ENCODE measurements around the gene CPD. TPM values are rescaled to one million over a fixed set of nuclear protein-coding genes. Genes with fewer than 3 reads are reported as not detected.

Gene CPD
- total RNA-seq, 4 donors from 2014 or later: 38.5 to 112 (median 60.3) TPM

GRCh38 chr17:30506481-30506880, 127.8 kb downstream of the CPD start:
- WGBS, 2 donors: 39 to 70% methylated on average over 1 of the region's 1 CpG
- Histone ChIP-seq H3K27ac (no peak overlapping the region), H3K27me3 (no peaks in the 10 kb centered on the region), H3K4me1 (no peaks in the 10 kb centered on the region), H3K4me3 (no peak overlapping the region), H3K9me3 (no peaks in the 10 kb centered on the region), H3K36me3 (peaks cover 0 to 65% (median 5%) of the 10 kb centered on the region in 3 donors)
- TF ChIP-seq POLR2A (IDR thresholded peaks at IDR 0.05) (no peak), EP300 (IDR thresholded peaks at IDR 0.05) (no peak)
- TF ChIP-seq, protein P1, sequence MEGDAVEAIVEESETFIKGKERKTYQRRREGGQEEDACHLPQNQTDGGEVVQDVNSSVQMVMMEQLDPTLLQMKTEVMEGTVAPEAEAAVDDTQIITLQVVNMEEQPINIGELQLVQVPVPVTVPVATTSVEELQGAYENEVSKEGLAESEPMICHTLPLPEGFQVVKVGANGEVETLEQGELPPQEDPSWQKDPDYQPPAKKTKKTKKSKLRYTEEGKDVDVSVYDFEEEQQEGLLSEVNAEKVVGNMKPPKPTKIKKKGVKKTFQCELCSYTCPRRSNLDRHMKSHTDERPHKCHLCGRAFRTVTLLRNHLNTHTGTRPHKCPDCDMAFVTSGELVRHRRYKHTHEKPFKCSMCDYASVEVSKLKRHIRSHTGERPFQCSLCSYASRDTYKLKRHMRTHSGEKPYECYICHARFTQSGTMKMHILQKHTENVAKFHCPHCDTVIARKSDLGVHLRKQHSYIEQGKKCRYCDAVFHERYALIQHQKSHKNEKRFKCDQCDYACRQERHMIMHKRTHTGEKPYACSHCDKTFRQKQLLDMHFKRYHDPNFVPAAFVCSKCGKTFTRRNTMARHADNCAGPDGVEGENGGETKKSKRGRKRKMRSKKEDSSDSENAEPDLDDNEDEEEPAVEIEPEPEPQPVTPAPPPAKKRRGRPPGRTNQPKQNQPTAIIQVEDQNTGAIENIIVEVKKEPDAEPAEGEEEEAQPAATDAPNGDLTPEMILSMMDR (IDR thresholded peaks at IDR 0.05): no peak
- DNase-seq (ENCODE audit: low spot score in 2 of 2): no peak

DNA sequence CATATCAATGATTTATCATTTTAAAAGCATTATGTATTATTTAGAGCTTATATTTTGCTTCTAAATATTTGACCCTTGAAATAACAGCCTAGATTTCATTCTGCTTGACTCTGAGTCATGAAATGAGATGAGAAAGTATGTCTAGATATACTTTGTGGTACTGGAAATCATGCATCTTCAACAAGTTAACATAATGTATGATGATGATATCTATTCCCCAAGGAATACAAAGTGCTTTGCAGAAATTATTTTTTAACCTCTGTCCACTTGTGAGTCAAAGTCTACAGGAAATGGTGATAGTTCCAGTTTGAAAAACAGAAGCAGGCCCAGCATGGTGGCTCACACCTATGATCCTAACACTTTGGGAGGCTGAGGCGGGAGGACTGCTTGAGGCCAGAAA, 134.6 kb downstream of the CPD start:
- no peaks in the 10 kb centered on the region for H3K9me3 ChIP-seq
- no peaks in the 10 kb centered on the region for H3K27me3 ChIP-seq
- no peak for DNase-seq (ENCODE audit: low spot score in 2 of 2)
- no peaks in the 10 kb centered on the region for H3K4me1 ChIP-seq
- no peak for TF ChIP-seq EP300 (IDR thresholded peaks at IDR 0.05)
- no peak for TF ChIP-seq POLR2A (IDR thresholded peaks at IDR 0.05)
- TF ChIP-seq, protein P1 (IDR thresholded peaks at IDR 0.05): no peak
- 87 to 100% methylated on average over 1 of the region's 1 CpG for WGBS, 2 donors
- no peak overlapping the region for H3K27ac ChIP-seq
- peaks cover 0 to 34% (median 0%) of the 10 kb centered on the region in 3 donors for H3K36me3 ChIP-seq
- no peak overlapping the region for H3K4me3 ChIP-seq

DNA sequence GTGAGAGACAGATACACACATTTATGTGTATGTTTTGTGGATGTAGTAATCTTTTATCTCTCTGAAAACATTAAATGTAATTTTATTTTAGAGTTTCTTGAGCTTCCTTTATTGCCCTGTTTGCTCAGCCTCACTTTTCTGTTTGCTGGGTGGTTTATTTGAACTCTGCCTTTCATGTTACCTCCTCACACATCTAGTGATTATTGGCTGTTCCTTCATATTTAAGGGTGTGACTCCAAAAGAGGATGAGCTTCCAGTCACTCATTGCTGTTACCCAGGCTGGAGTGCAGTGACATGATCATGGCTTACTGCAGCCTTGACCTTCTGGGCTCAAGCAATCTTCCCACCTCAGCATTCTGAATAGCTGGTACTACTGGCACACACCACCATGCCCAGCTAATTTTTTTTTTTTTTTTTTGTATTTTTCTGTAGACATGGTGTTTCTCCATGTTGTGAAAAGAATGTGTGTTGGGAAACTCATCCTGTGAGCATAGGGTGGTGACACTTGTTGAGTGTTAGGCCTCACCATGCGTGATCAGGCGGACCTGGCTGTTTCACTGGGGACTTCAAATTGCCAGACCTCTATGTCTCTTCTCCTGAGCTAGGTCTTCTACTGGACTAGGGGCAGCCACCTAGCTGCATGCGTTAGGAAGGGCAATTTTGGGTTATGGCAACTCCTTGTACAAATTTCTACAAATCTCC, 136.3 kb downstream of the CPD start:
- Histone ChIP-seq H3K4me1 (peaks cover 0 to 12% (median 2%) of the 10 kb centered on the region in 4 donors), H3K9me3 (no peaks in the 10 kb centered on the region), H3K27ac (no peak overlapping the region), H3K36me3 (peaks cover 0 to 32% (median 0%) of the 10 kb centered on the region in 3 donors), H3K4me3 (no peak overlapping the region), H3K27me3 (no peaks in the 10 kb centered on the region)
- WGBS, 2 donors: 93 to 100% methylated on average over 3 of the region's 3 CpGs
- TF ChIP-seq POLR2A (IDR thresholded peaks at IDR 0.05) (no peak), EP300 (IDR thresholded peaks at IDR 0.05) (no peak)
- TF ChIP-seq, protein P1 (IDR thresholded peaks at IDR 0.05): no peak
- DNase-seq (ENCODE audit: low spot score in 2 of 2): no peak

- H3K4me3 ChIP-seq: no peak overlapping the region
- peaks cover 0 to 46% (median 0%) of the 10 kb centered on the region in 3 donors for H3K36me3 ChIP-seq
- no peak for DNase-seq (ENCODE audit: low spot score in 2 of 2)
- peaks cover 0 to 19% (median 5%) of the 10 kb centered on the region in 4 donors for H3K4me1 ChIP-seq
- H3K27me3 ChIP-seq: no peaks in the 10 kb centered on the region
- no peak overlapping the region for H3K27ac ChIP-seq
- TF ChIP-seq EP300 (IDR thresholded peaks at IDR 0.05) (no peak), POLR2A (IDR thresholded peaks at IDR 0.05) (no peak)
- TF ChIP-seq, protein P1 (IDR thresholded peaks at IDR 0.05): no peak
- WGBS, 2 donors: 82 to 100% methylated on average over 1 of the region's 1 CpG
- H3K9me3 ChIP-seq: no peaks in the 10 kb centered on the region
Observed at GRCh38 chr17:30517786-30518185, 139.1 kb downstream of the CPD start.

DNA sequence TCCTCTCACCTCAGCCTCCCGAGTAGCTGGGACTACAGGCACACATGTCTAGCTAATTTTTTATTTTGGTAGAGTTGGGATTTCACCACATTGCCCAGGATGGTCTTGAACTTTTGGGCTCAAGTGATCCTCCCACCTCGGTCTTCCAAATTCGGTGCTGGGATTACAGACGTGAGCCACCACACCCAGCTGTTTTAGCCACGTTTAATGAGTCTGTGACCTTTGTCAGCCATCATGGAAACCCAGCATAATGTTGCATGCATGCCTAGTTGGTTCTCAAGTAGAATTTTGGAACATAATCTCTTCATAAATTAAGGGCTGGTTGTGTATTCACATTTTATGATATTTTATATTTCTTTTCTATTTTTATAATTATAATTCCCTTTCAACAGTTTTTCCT, 140.4 kb downstream of the CPD start:
- H3K4me1 ChIP-seq: peaks cover 0 to 19% (median 5%) of the 10 kb centered on the region in 4 donors
- no peaks in the 10 kb centered on the region for H3K27me3 ChIP-seq
- TF ChIP-seq EP300 (IDR thresholded peaks at IDR 0.05) (no peak), POLR2A (IDR thresholded peaks at IDR 0.05) (no peak)
- TF ChIP-seq, protein P1 (IDR thresholded peaks at IDR 0.05): no peak
- H3K27ac ChIP-seq: peak overlapping the region in 1 of 4 donors; percentile 21
- DNase-seq (ENCODE audit: low spot score in 2 of 2): no peak
- H3K36me3 ChIP-seq: peaks cover 0 to 44% (median 0%) of the 10 kb centered on the region in 3 donors
- H3K4me3 ChIP-seq: no peak overlapping the region
- WGBS, 2 donors: 54 to 59% methylated on average over 5 of the region's 5 CpGs
- no peaks in the 10 kb centered on the region for H3K9me3 ChIP-seq

Data from tibial nerve (tissue), 4 donors.